ENCODE data around the gene NAT8L. TPM values are rescaled to one million over a fixed set of nuclear protein-coding genes. Genes with fewer than 3 reads are reported as not detected.

Gene NAT8L, protein sequence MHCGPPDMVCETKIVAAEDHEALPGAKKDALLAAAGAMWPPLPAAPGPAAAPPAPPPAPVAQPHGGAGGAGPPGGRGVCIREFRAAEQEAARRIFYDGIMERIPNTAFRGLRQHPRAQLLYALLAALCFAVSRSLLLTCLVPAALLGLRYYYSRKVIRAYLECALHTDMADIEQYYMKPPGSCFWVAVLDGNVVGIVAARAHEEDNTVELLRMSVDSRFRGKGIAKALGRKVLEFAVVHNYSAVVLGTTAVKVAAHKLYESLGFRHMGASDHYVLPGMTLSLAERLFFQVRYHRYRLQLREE
- under 0.01 and 0.09 TPM in 2 replicates for total RNA-seq

DNA sequence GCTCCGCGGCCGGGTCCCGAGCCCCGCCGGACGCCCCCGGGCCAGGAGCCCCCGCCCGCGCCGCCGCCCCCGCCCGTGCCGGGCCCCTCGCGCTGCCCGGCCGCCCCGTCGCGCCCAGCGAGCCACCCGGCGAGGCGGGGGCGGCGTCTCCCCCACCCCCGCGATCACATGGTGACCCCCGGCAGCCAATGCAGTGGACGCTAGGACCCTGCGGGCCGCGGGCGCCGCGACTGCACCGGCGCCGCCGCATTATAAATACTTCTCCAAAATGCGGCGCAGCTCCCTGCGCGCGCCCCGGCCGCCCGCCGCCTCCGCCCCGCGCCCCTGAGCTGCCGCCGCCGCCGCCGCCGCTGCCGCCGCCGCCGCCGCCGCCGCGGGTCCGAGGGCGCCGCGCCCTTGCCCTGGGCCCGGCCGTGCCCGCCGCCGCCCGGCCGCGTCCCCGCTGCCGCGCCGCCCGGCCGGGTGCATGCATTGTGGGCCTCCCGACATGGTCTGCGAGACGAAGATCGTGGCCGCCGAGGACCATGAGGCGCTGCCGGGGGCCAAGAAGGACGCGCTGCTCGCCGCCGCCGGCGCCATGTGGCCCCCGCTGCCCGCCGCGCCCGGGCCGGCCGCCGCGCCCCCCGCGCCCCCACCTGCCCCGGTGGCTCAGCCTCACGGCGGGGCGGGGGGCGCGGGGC, at the start of gene NAT8L:
TSS of gene NAT8L (plus strand) at position 282 of the 680 bp plus-strand sequence. CDS start at position 467, 185 bp downstream.

Other genes with a start within 250 kb of the NAT8L start
- 70.8 and 88.7 TPM in 2 replicates for gene LETM1, start 203.2 kb upstream of the NAT8L start, total RNA-seq
- gene NSD2, start 187.9 kb upstream of the NAT8L start, total RNA-seq, result 29.6 and 36.3 TPM in 2 replicates
- gene NELFA, start 50.4 kb upstream of the NAT8L start, total RNA-seq, result 10.5 and 11.6 TPM in 2 replicates
- 3.4 and 5.4 TPM in 2 replicates for gene HAUS3, start 182.8 kb downstream of the NAT8L start, total RNA-seq
- gene POLN, start 182.8 kb downstream of the NAT8L start, total RNA-seq, result 2.3 and 4.0 TPM in 2 replicates
- gene MXD4, start 202.8 kb downstream of the NAT8L start, total RNA-seq, result 43.6 and 44.1 TPM in 2 replicates